ENCODE data around the gene BMP8A.
"Not testable (repeated sequence)": the region's sequence is repeated elsewhere in the genome, so short reads cannot be mapped to it uniquely, and the experiment has no call there.

Gene BMP8A

DNA sequence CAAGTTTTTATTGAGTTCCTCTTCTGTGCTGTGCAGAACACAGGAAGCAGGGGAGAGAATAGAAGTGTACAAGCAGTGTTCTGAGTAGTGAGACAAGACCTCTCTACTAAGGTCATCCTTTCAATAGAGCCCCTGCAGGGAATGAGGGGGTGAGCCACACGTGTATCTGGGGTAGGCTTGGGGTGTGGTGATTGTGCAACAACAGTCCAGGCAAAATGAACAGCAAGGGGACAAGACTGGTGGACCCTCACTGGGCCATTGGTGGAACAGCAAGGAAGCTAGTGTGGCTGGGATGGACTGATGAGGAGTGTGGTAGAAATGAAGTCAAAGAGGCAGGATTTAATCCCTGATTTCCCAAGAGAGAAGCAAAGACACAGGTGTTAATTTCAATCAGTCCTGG is 8.2 kb upstream of the BMP8A start:
- DNase-seq (ENCODE audit: low read depth), result no peak

DNA sequence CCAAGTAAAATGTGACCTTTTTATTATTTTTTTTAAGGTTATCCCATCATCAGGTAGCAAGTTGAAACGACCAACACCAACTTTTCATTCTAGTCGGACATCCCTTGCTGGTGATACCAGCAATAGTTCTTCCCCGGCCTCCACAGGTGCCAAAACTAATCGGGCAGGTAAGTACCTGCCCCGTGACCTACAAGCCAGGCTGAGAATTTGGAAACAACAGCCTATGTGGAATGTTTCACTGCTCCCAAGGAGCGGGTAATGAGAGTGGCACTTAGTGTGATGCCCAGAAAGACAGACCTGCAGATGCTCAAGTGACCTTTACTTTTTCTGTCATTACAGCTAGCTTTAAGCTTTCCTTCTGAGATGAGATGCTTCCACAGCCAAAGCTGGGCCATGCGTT is 6.9 kb upstream of the BMP8A start:
- DNase-seq (ENCODE audit: low read depth), result no peak

DNA sequence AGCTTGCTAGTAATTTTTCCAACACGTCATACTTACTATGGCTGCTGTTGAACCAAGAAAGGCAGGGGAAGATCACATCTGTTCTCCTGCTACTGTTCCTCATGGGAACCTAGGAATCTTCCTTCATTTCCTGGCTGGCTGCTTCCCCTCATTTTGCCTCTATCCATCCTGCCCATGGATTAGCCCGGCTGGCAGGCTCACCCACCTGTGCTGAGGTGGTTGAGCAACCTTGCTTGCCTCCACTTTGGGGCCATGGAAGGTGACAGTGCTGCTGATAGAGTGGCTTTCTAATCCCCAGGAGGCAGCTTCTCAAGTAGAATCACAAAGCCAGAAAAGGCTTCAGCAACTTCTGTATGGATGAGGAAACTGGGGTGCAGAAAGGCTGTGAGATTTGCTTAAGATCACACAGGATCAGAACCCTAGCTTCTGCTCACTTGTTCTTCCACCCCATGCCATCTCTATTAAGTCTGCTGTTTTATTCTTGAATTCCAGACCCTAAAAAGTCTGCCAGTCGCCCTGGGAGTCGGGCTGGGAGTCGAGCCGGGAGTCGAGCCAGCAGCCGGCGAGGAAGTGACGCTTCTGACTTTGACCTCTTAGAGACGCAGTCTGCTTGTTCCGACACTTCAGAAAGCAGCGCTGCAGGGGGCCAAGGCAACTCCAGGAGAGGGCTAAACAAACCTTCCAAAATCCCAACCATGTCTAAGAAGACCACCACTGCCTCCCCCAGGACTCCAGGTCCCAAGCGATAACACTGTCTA is 6.2 kb upstream of the BMP8A start:
- no peak for DNase-seq (ENCODE audit: low read depth)

DNA sequence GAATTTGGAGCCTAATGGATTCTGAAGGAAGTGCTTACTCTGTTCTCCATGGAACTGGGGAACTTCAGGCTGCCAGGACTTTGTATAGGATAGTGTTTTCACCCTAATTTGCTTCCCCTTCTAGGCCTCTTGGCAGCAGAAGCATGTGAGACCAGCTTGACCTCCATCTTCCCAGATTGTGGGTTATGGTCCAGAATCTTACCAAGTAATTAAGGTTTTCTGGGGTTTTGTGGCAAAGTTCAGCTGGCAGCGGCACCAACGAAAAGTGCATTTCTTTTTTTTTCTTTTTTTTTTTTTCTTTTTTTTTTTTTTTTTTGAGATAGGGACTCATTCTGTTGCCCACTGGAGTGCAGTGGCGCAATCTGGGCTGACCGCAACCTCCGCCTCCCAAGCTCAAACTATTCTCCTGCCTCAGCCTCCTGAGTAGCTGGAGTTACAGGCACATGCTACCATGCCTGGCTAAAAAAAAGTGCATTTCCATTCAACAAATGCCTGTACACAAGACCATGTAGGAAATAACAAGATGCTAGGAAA is 3.4 kb upstream of the BMP8A start:
- DNase-seq (ENCODE audit: low read depth), result no peak

DNA sequence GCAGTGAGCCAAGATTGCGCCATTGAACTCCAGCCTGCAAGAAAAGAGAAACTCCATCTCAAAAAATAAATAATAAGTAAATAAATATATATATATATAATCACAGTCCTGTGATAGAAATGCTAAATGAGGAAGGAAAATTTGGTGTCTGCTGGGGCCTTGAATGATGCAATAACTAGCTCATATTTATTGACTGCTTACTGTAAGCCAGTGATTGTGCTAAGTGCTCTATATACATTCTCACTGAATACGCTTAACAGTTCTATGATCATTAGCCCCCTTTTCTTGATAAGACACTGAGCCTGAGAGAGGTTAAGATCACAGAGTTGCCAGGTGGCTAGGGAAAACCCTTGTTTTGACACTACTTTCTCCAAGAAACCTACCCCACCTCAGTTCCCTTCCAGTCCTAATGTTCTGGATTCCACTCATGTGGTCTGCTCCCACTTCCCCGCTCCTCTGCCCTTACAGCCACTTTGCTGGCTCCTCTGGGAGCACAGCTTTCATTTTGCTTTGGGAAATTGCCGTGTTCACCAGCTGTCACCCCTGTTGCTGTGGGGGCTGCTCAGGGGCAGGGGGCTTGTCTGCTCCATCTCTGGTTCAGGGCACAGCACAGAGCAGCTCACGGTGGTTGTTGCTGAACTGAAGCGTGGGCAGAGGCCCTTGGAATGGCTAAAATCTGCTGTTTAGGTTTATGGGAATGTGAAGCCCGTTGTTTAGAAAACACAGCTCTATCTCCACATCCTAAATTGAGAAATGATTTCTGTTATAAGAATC is 2.5 kb upstream of the BMP8A start:
- DNase-seq (ENCODE audit: low read depth), result no peak

DNA sequence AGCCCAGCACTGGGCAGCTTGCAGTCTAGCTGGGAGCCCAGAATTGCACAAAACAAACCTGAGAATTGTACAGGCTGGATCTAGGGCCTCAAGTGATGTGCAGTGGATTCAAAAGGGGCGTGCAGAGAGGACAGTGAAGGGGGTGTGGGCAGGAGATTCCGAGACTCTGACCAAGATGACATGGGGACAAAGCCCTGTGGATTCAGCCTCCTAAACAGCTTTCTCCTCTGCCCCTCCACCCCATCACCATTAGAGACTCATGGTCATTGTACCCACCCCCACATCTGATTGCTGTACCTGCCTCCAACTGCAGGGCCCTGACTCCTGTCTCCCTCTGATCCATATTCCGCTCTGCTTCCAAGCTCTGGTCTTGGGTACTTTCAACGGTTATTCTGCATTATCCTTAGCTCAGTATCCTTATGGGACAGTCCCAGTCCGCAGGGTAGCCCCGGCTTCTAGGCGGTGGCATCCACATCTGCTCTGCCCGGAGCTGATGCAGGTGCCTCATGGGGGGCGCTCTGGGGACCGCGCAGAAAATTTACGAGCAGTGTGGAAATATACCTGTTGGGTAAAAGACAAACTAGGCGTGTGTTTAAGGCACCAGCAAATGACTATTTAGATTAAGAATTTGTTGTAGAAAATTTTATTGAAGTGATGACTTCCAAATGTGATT is 1.7 kb upstream of the BMP8A start:
- no peak for DNase-seq (ENCODE audit: low read depth)

DNA sequence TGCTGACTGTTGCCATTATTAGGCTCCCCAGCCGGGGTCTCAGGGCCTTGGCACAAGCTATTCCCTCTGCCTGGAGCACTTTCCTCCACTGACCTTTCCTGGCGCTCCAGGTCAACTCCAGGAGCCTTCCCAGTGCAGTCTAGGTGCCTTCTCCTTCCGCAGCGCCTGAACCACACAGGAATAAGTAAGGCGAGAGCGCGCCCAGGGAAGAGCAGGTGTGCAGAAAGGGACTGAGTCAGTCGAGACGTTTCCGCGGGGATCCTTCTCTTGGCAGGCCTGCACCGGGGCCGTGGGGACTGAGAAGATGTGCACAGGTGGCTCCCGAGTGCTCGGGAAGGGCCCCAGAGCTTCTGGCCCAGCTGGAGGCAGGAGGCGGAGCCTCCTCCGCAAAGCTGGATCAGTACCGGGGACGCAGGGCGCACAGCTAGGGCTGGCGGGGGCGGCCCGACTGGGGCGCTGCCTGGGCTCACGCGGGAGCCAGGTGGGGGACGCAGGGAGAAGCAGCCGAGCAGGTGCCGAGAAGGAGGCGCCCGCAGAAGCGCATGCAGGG is 765 bp upstream of the BMP8A start:
- no peak for DNase-seq (ENCODE audit: low read depth)

DNA sequence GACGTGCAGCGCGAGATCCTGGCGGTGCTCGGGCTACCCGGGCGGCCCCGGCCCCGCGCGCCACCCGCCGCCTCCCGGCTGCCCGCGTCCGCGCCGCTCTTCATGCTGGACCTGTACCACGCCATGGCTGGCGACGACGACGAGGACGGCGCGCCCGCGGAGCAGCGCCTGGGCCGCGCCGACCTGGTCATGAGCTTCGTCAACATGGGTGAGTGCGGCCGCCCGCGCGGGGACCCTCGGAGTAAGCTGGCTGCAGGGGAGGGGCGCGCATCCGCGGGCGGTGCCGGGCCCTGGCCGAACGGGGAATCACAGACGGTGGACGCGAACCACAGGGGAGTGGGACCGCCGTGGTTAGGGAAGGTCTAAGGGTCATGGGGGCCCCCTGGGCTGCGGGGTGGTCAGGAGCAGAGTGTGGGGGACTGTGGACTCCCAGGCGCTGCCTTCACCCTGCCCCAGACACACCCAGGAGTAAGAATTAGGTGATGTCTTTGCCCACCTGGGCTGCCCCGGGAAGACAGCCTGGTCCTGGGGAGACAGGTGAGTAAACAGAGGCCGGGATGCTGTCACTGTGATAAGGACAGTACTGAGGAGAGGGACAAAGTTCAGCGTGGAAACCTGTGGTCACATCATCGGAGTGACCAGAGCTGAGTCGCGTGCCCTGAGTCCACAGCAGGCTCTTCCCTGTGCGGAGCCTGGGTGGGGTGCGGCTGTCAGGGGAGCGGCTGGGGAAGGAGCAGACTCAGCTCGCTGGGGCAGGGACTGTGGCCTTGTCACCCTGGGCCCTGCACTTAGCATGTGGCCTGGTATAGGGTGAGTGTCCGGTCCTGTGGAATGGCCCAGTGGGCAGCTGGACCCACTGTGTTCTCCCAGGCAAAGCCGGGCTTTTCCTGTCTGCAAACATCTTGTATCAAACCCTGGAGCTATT is 944 bp downstream of the BMP8A start:
- not testable (repeated sequence) for DNase-seq (ENCODE audit: low read depth)

DNA sequence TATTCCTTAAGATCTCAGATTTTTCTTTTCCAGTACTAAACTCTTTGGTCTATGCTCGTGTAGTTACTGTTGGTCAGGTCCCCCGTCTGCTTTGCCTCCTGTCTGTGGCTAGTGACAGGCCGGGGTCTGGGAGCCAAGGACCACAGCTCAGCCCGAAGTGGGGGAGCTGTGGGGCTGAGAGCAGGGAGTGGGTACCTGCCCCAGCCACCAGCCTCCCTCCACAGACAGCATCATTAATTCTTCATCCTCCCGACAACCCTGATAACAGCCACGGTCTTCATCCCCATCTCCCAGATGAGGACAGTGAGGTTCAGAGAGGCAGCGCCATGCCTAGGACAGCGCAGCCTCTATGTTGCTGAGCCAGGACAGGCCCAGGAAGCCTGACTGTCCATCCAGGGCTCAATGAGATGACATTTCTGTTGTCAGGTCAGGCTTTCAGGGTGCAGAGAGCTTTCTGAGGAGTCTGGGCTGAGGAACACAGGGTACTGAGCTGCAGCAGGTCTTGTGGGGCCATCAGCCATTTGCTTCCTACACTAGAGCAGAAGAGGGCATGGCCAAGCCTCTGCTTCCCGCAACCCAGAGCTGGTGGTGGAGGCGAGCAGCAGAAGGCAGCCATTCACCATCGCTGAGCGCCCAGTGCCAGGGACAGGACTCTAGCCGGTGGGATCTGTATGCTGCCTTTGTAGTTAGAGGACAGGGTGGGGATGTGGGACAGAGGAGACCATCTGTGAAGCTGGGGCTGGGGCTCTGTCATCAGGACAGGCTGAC is 1.8 kb downstream of the BMP8A start:
- DNase-seq (ENCODE audit: low read depth), result not testable (repeated sequence)

DNA sequence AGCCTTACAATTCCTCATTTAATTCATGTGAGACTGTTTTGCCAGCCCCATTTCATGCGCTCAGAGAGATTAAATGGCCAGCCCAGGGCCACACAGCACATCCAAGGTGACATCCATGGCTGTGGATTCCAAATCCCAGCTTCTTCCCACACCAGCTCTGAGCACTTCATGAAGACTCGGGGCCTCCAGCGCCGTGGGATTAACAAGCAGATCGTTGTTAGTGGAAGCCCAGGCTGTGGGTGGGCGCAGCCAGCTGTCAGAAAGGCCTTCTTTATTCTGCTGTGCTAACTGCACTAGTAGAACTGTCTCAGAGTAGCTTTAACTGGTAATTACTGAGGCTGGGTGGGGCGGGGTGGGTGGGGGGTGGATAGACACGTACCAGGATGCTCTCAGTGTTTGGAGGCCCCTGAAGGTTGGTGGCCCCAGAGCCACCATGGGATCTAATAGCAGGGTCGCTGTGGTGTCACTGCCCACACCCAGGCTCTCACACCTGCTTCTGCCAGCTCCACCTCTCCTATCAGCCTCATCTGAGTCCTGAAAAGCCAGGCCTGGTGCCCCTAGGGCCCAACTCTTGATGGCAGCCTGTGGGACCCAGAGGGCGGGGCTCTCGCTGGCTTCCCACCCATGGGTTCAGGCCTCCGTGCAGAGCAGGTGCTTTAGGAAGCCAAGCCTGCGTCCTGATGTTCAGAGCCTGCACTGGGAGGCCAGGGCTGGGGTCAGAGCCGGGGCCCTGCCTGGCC is 3.4 kb downstream of the BMP8A start:
- no peak for DNase-seq (ENCODE audit: low read depth)

DNA sequence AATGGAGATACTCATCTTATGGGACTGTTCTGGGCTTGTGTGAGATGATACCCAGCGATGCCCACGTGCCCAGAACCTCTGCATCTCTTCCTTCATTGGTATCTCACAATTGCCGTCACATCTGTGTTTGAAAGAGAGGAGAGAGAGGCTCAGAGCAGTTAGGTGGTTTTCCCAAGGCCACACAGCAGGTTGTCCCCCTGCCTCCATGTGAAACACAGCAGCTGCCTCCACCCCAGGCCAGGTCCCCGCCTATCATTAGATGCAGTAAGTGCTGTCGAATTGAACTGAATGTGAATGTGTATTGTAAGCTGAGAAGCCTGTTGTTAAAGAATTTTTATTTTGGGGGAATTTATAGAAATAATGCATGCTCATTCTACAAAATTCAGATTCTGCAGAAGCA is 5.1 kb downstream of the BMP8A start:
- not testable (repeated sequence) for DNase-seq (ENCODE audit: low read depth)

DNA sequence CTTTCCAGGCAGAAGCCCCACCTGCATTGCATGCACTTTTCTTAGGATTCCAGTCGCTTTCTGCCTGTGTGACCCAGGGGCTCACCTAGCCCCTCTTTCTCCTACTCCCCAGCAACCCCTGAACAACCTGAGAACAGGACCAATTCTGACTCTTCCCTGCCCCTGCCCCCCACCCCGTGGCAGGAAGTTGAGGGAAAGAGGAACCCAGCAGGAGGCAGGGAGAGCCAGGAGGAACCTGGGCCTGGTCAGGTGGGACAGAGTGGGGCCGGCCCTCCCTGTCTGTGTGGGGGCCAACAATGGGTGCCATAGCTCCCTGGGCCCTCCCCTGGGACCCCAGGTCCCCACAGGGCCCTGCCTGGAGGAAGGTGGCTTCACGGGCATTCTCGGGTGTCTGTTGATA is 6.1 kb downstream of the BMP8A start:
- no peak for DNase-seq (ENCODE audit: low read depth)

DNA sequence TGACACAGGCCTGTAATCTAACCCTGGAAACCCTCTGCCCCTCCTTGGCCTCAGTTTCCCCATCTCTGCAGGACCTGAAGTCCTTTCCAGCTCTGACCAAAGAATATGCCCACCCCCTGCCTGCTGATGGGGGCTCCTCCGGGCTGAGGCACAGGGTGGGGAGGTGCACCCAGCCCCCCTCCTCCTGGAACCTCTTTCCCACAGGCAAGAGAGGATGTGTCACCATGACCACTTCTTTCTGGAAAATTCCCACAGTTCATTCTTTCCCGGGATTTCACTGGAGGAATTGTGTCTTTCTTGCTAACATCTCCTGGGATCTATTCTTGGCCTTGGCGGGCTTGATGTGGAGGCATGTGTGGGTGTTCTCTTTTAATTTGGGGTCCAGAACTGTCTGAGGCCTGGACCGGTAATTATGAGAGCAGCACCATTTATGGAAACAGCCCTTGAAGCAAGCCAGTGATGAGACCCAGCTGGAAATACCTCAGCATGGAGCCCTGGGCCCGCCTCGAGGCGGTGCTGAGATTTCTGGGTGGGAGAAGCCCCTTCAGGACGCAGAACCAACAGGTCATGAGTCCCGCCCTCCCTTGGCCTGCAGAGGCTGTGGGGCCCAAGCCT is 6.8 kb downstream of the BMP8A start:
- not testable (repeated sequence) for DNase-seq (ENCODE audit: low read depth)

DNA sequence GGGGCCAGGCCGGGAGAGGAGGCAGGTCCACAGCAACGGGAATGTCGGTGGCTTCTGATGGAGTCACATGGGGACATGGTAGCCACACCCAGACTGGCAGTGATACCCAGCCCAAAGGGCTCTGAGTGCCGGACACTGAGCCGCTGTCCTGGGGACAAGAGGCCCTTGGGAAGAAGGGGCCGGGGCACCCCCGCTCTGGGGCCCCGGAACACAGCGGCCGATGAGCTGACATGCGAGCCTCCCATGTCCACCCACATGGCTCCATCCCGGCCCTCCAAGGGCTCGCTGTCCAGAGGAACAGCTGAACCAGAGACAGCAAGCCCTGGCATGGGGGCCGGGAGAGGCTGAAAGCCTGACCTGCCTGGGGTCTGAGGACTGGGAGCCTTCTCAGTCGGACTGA is 7.4 kb downstream of the BMP8A start:
- not testable (repeated sequence) for DNase-seq (ENCODE audit: low read depth)

DNA sequence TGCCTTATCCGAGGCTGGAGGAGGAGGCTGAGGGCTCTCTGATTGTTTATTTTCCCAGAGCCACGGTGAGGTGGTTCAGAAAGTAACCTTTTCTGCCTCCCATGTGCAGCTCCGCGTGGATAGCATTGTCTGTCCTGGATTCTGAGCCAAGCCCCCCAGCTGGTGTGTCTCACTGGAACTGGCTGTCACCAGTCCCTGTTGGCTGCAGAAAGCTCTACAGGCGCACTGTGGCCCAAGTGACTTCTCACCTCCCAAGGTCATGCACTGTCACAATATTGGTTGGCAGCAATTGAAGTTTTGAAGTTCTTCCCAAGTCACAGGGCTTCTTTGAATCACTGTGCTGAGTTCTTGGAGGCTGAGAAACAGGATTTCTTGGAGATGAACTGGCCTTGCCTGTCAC is 8.2 kb downstream of the BMP8A start:
- DNase-seq (ENCODE audit: low read depth), result no peak

DNA sequence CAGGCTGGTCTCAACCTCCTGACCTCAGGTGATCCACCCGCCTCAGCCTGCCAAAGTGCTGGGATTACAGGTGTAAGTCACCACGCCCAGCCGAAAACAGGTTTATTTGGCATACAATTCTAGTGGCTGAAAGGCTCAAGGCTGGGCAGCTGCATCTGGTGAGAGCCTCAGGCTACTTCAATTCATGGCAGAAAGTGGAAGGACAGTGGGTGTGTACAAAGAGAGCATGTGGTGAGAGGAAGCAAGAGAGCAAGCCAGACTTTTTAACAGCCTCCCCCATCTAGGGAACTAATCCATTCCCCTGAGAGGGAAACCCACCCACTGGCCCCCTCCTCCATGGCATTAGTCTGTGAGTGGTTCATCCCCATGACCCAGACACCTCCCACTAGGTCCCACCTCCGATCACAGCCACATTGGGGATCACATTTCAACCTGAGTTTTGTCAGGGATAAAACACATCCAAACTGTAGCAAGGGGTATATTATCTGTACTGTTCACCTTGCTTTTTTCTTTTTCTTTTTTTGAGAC is 9.5 kb downstream of the BMP8A start:
- DNase-seq (ENCODE audit: low read depth), result no peak

DNA sequence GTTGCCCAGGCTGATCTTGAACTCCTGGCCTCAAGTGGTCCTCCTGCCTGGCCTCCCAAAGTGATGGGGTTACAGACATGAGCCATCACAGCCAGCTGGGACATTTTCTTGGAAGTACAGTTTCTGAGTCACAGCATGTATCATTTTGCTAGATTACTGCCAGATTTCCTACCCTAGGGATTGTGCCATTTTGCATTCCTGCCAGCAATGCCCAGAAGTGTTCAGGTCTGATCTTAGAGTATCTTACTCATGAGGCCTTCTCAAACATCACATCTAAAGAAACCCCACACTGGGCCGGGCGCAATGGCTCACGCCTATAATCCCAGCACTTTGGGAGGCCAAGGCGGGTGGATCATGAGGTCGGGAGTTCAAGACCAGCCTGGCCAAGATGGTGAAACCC is 10.2 kb downstream of the BMP8A start:
- no peak for DNase-seq (ENCODE audit: low read depth)

DNA sequence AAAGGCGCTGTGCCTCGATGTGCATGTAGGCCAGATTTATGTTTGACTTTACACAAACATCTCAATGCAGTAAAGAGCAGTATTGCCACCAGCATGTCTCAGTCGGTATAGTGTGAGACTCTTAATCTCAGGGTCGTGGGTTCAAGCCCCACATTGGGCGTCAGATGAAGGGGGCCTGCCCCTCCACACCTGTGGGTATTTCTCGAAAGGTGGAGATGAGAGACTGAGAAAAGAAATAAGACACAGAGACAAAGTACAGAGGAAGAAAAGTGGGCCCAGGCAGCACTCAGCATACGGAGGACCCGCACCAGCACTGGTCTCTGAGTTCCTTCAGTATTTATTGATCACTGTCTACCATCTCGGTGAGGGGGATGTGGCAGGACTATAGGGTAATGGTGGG is 13.0 kb downstream of the BMP8A start:
- not testable (repeated sequence) for DNase-seq (ENCODE audit: low read depth)

DNA sequence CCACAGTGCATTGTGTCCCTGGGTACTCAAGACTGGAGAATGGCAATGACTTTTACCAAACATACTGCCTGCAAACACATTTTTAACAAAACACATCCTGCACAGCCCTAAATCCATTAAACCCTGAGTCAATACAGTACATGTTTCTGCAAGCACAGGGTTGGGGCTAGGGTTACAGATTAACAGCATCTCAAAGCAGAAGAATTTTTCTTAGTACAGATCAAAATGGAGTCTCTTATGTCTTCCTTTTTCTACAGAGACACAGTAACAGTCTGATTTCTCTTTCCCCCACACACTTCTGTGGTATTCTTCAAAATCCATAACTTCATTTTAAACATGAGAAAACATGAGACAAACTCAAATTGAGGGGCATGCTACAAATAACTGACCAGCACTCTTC is 13.9 kb downstream of the BMP8A start:
- DNase-seq (ENCODE audit: low read depth), result no peak

Data from activated T-cell treated with anti-CD3 and anti-CD28 coated beads for 24 hours (primary cell).